GM19239 (cell line): ENCODE results near the gene INPP5K.
"Not testable (repeated sequence)": the region's sequence is repeated elsewhere in the genome, so short reads cannot be mapped to it uniquely, and the experiment has no call there.

Source experiments
- DNase-seq: peaks from one replicate; pipeline ENCODE4 v3.0.0; 2011; ENCODE audit warnings: low spot score; ENCODE audit not compliant: insufficient read length
- FAIRE-seq: peaks from 2 replicates; lab custom pipeline; 2011; peaks lifted over from hg19 to GRCh38; lab: Jason Lieb, UNC

INPP5K gene

DNA sequence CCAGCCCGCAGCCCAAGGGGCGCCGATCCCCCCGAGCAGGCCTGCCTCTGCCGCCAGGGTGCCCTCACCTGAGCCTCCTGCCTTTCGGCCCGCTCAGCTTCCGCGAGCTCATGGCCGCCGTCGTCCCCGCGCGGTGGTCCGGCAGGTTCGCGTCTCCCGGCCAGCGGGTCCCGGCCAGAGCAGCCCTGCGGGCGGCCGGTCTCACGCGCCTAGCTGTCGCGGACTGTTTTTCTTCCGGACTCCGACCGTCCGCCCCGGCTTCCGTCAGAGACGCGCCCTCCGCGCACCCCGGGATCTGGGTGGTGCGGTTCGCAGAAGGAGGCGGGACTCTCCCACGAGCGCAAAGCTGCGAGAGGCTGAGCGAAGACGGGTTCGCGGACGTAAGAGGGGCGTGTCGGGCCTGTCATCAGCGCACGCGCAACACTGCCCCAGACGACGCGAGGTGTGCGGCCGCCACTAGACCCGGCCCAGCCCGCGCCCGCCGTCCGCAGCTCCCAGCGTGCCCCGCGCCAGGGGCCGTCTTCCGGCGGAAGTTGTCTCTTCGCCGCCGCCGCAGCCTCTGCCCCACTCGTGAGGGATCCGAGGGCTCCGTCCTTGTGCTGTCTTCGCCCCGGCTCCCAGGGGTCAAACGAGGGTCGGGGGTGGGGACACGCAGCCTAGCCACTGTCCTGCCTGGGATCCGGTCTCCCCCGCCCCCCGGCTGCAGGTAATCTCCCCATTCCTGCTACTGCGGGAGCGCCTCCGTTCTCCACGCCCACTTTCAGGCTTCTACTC, at the start of gene INPP5K:
INPP5K (minus strand) TSS at position 225 of the 774 bp plus-strand sequence; CDS start at position 112, 113 bp downstream.
- peak; percentile 98 for DNase-seq

GRCh38 chr17:1565877-1566276, 49.5 kb upstream of the INPP5K start:
- FAIRE-seq (no peak), DNase-seq (no peak)

More for the DNA sequence above, at the start of gene INPP5K:
- peak; percentile 100 for FAIRE-seq

GRCh38 chr17:1563786-1564613, 47.6 kb upstream of the INPP5K start:
- no peak for DNase-seq
- no peak for FAIRE-seq

GRCh38 chr17:1563471-1563785, 47.0 kb upstream of the INPP5K start:
- not testable (repeated sequence) for FAIRE-seq, DNase-seq

DNA sequence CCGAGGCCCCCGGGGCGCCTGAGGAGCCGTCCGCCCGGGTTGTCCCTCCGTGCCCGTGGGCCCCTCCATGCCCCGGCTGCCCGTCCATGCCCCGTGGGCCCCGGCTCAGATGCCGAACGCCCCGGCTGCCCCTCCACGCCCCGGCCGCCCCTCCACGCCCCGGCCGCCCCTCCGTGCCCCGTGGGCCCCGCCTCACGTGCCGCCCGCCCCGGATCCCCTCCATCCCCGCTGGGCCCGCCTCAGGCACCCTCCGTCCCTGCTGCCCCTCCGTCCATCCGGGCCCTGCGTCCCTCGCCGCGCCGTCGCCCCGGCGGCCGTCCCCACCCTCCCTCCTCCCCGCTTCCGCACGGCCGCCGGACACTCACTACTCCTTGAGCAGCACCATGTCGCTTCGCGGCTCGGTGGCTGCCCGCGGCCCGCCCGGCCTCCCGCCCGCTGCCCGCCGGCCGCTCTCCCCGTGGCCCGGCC, 45.8 kb upstream of the INPP5K start:
- peak; percentile 65 for DNase-seq
- FAIRE-seq = no peak

GRCh38 chr17:1561420-1562175, 45.2 kb upstream of the INPP5K start:
- DNase-seq = no peak
- FAIRE-seq = no peak

GRCh38 chr17:1560858-1561355, 44.5 kb upstream of the INPP5K start:
- no peak for DNase-seq
- no peak for FAIRE-seq

DNA sequence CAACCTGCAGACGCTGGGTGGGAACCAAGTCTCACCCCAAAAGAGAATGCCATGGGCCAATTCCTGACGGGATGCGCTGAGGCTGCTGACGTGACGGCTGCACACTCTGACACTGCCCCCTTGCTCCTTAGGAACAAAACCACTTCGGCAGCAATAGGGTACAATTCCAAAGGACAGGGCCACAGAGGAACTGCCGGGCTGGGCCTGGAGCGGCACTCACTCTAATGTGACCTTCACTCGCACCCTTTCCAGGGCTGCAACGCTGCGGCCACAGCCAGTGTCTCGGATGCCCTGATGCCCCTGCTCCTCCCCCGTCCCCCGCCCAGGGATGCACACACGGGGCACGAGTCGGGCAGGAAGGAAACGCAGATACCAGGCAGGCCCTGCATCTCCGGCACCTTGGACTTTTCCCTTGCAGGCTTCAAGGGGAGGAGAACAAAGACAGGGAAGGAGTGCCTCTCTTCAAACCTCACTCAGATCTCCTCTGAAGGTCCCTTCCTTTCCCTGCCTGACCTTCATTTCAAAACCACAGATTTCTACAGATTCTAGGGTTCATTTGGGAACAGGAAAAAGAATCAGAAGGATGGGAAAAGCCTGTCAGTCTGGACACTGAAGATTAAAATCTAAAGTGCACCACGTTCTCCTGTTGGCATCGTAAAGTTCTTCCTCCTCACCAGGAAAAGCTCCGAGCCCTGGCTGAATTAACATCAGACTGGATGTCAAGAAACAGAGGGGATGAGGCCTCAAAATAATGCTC, 43.9 kb upstream of the INPP5K start:
- DNase-seq = no peak
- no peak for FAIRE-seq

- no peak for FAIRE-seq
Observed at GRCh38 chr17:1559047-1560043, 42.9 kb upstream of the INPP5K start.

GRCh38 chr17:1558401-1558800, 42.0 kb upstream of the INPP5K start:
- DNase-seq (no peak), FAIRE-seq (no peak)

More at GRCh38 chr17:1559047-1560043, 42.9 kb upstream of the INPP5K start:
- no peak for DNase-seq

DNA sequence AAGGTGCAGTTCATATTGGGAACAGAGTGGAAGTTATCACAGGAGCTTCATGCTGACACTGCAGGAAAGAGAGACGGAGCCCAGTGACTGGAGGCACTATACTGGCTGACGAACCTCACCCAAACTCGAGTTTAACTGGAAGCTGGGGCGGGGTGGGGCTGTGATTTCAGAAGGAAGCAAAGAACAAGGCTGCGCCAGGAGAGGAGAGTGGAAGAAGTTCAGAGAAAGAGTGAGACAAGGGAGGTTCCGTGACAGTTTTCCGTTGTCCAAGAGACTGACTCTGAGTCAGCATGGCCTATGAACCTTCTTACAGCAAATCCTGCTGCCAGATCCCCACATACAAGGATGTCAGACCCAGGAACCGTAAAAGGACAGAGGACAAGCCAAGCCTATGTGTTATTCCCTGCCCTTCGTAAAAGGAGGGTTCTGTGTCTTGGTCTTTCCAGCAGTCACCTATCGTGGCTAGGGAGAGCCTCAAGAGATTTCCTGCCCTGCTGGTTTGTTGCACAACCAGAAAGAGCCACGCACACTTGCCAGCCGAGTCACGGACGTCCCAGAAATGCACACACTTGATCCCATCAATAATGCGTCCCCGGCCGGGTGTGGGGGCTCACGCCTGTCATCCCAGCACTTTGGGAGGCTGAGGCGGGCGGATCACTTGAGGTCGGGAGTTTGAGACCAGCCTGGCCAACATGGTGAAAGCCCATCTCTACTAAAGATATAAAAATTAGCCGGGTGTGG, 41.1 kb upstream of the INPP5K start:
- no peak for DNase-seq

DNA sequence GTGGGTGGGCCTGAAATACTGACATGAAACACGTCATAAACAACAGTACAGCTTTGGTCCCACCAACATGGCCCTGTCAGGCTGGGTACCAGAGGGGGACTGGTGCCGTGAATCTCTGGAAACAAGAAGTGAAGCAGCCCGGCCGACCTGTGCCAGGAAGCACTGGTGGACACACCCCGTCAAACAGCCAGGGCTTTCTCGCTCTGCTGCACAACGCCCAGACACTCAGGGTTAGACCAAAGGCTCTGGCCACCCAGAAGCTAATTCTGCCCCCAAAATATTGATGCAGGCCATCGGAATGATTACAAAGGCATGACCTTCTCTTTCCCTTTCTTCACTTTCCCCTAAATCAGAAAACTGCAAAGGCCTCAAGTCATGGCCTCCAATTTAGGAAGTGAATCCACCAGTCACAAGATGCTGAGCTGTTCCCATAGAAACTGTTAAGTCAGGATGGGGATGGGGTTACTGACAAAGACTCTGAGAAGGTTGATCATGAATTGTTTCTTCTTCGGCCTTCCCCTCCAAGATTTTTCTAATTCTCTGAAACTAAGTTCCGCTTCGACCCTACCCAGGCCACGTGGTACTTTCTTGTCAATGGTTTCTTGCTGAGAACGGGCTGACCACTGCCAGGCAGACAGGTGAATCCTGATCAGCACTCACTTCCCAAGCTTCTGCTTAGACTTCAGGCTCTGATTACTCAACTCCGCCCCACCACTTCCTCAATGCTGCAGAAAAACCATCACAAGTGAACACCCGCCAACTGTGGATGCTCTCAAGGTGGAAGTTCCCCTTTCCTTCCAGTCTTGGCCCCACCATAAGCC, 39.4 kb upstream of the INPP5K start:
- peak; percentile 89 for FAIRE-seq
- DNase-seq = no peak

More for the DNA sequence above, 41.1 kb upstream of the INPP5K start:
- no peak for FAIRE-seq

DNA sequence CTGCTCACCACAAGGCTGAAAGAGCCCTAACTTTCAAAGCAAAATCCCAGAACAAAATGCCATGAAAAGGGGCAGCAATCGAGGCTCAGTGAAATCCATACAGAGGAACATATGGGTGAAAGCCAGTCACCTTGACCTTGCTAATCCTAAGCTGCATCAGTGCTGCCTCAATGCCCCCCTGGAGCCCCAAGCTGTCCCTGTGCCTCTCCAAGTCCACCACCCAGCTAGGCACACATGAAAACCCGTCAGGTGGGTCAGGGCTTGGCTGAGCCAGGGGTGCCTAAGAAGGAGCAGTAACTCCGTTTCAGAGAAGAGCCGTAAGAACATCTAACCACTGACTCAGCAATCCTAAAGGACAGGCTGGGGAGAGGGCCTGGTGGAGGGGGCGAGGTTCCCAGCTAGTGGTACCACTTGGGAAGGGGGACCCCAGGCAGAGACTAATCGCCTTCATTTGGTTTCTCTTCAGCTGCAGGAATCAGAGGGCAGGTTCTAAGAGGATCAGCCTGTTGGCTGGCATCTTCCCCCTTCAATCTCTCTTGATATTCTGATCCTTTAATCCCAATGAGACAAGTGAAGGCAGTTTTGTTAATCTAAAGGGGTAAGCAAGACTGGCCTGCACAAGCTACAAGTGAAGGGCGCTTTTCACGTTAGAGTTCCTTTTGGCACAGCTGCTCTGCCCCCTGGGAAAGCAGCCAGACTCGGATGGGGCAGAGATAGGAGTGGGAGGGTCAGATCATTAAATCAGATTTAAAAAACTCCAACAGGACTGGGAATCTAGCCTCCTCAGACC, 38.5 kb upstream of the INPP5K start:
- DNase-seq (no peak), FAIRE-seq (no peak)

DNA sequence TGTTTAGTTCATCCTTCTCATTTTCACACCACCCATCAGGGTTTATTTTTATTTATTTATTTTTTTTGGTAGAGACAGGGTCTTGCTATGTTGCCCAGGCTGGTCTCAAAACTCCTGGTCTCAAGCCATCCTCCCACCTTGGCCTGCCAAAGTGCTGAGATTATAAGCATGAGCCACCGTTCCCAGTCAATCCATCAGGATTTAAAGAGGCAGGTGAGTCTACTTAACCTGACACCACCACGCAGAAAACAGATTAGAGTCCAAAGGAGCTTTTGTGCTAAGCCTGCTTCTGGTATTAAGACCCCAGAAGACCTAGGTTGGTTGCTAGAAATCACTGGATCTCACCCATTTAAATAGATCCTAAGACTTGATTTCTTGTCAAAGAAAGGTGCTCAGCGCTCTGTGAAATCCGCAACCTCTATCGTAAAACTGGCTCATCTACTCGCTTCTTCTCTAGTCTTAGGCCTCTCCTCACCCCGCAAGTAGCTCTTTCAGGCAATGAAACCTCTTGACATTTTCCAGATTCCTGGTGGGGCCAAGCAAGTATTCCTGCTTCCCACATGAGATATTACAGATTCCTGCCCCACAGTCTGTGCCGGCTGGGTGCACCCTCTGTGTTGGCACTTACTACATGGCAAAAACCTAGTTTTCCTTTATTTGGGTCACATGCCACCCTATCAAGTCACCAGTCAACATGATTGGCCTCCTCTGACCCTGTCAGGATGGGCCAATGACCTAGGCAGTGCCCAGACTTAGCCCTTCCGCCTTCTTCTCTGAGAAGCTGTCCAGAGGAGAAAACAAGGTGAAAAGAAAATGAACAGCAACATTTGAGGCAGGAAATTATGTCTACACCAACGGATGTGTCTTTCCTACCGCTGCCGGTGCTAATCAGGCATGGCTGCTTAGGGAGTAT, 37.2 kb upstream of the INPP5K start:
- DNase-seq (no peak), FAIRE-seq (no peak)

- FAIRE-seq = no peak
- peak; percentile 26 for DNase-seq
Observed at GRCh38 chr17:1552932-1553331, 36.5 kb upstream of the INPP5K start.
